CD14-positive monocyte (primary cell): Measurements from ENCODE around the gene SNX18. TPM values are rescaled to one million over a fixed set of nuclear protein-coding genes. Genes with fewer than 3 reads are reported as not detected.
"Not testable (repeated sequence)": the region's sequence is repeated elsewhere in the genome, so short reads cannot be mapped to it uniquely, and the experiment has no call there.

Experiments used
- DNase-seq, 3 donors: peaks; one replicate each; pipeline ENCODE4 v3.0.0-alpha.2; 2011 to 2022
- H2AFZ ChIP-seq: 2 replicates; pipeline ENCODE4 v1.6.0; 2012; ENCODE audit warnings: mild to moderate bottlenecking, low read depth, low read length, inconsistent platforms; ENCODE audit not compliant: insufficient read depth, poor library complexity, severe bottlenecking
- H3K27ac ChIP-seq, 2 donors: 1 replicate in 1 of 2; 2 replicates in 1 of 2; pipeline ENCODE4 v1.5.1; 2012 to 2013; ENCODE audit warnings: low read length in 2 of 2, control low read depth in 1 of 2, inconsistent platforms in 1 of 2, low read depth in 1 of 2, mild to moderate bottlenecking in 1 of 2
- H3K27me3 ChIP-seq, 2 donors: one replicate each; pipeline versions ENCODE4 v1.6.0 to v1.6.1; 2011 to 2013; ENCODE audit warnings: low read length in 2 of 2; ENCODE audit not compliant: control insufficient read depth in 2 of 2, insufficient read depth in 2 of 2
- H3K36me3 ChIP-seq, 2 donors: replicated peaks in 1 of 2; 1 replicate in 1 of 2; 2 replicates in 1 of 2; pipeline versions ENCODE4 v1.5.1 to v1.6.1; 2012 to 2013; ENCODE audit warnings: low read length in 2 of 2, control low read depth in 1 of 2, inconsistent platforms in 1 of 2, mild to moderate bottlenecking in 1 of 2; ENCODE audit not compliant: insufficient read depth in 2 of 2, control insufficient read depth in 1 of 2
- H3K4me1 ChIP-seq, 2 donors: 1 replicate in 1 of 2; 2 replicates in 1 of 2; pipeline versions ENCODE4 v1.5.1 to v1.6.1; 2012 to 2013; ENCODE audit warnings: low read length in 2 of 2, control low read depth in 1 of 2, inconsistent platforms in 1 of 2, mild to moderate bottlenecking in 1 of 2, moderate library complexity in 1 of 2; ENCODE audit not compliant: insufficient read depth in 2 of 2, control insufficient read depth in 1 of 2
- H3K4me2 ChIP-seq: replicated peaks from 2 replicates; pipeline ENCODE3; 2012; ENCODE audit warnings: low read length, moderate library complexity, mild to moderate bottlenecking; ENCODE audit not compliant: poor library complexity, severe bottlenecking; ENCODE audit errors: extremely low read depth
- H3K4me3 ChIP-seq, 3 experiments: fragments of 200-600 bp in 1 of 3; sonication (generic) in 1 of 3; replicated peaks in 1 of 3; 1 replicate in 2 of 3; 2 replicates in 1 of 3; pipeline ENCODE4 v1.5.1; 2011 to 2013; ENCODE audit warnings: low read length in 3 of 3, mild to moderate bottlenecking in 3 of 3, control low read depth in 2 of 3, low read depth in 2 of 3, inconsistent platforms in 1 of 3, moderate library complexity in 1 of 3
- H3K79me2 ChIP-seq: 2 replicates; pipeline ENCODE4 v1.6.0; 2012; ENCODE audit warnings: mild to moderate bottlenecking, control low read depth, inconsistent platforms, low read length, moderate library complexity; ENCODE audit not compliant: insufficient read depth
- H3K9ac ChIP-seq: 2 replicates; pipeline ENCODE4 v1.6.0; 2017; ENCODE audit warnings: low read length, mild to moderate bottlenecking; ENCODE audit not compliant: insufficient read depth, poor library complexity, severe bottlenecking
- H3K9me3 ChIP-seq, 2 donors: replicated peaks in 1 of 2; 1 replicate in 1 of 2; 2 replicates in 1 of 2; pipeline versions ENCODE4 v1.5.1 to v1.6.1; 2012 to 2013; ENCODE audit warnings: low read length in 2 of 2, control low read depth in 1 of 2; ENCODE audit not compliant: control insufficient read depth in 1 of 2, insufficient read depth in 1 of 2
- H4K20me1 ChIP-seq: 2 replicates; pipeline ENCODE4 v1.6.0; 2012; ENCODE audit warnings: mild to moderate bottlenecking, low read length, control low read depth, moderate library complexity; ENCODE audit not compliant: insufficient read depth
- H3K27ac Mint-ChIP-seq, 7 donors: one replicate each; pipeline ENCODE4 v1.8.0; 2020; ENCODE audit warnings: mild to moderate bottlenecking in 7 of 7, mixed read lengths in 7 of 7, moderate library complexity in 6 of 7, inconsistent platforms in 2 of 7
- H3K27me3 Mint-ChIP-seq, 3 donors: one replicate each; pipeline ENCODE4 v1.8.0; 2021 to 2022; ENCODE audit warnings: low read depth in 3 of 3, mild to moderate bottlenecking in 3 of 3, mixed read lengths in 3 of 3, moderate library complexity in 3 of 3, inconsistent platforms in 1 of 3
- H3K36me3 Mint-ChIP-seq, 2 donors: one replicate each; pipeline ENCODE4 v1.8.0; 2020; ENCODE audit warnings: mixed read lengths in 2 of 2, inconsistent platforms in 1 of 2, mild to moderate bottlenecking in 1 of 2
- H3K4me1 Mint-ChIP-seq: one replicate; pipeline ENCODE4 v1.8.0; 2020; ENCODE audit warnings: mild to moderate bottlenecking, mixed read lengths
- H3K4me3 Mint-ChIP-seq, 2 donors: one replicate each; pipeline ENCODE4 v1.8.0; 2020; ENCODE audit warnings: mild to moderate bottlenecking in 2 of 2, mixed read lengths in 2 of 2, moderate library complexity in 1 of 2
- H3K9me3 Mint-ChIP-seq, 7 donors: one replicate each; pipeline ENCODE4 v1.8.0; 2020 to 2022; ENCODE audit warnings: mixed read lengths in 7 of 7, mild to moderate bottlenecking in 6 of 7, moderate library complexity in 6 of 7, inconsistent platforms in 2 of 7
- CTCF ChIP-seq: fragments of 200-600 bp; IDR thresholded peaks from one replicate; pipeline ENCODE4 v1.8.0; 2022; ENCODE audit warnings: antibody characterized with exemption, mild to moderate bottlenecking
- WGBS: methylation state at CpG from one replicate; pipeline ENCODE4 v1.1.5; 2013; ENCODE audit warnings: missing lambda C conversion rate; ENCODE audit not compliant: insufficient coverage; 5-methylcytosine and 5-hydroxymethylcytosine counted together
- intact Hi-C, 2 donors: fragments of 100-400 bp; cut with micrococcal nuclease; formaldehyde crosslinking; loops; one replicate each; pipeline versions ENCODE4 v1.15.0 to v1.15.1; 2023
- polyA plus RNA-seq, 3 donors: library from polyadenylated mRNA; depleted of rRNA in 1 of 3; unstranded in 2 of 3; stranded (reverse) in 1 of 3; fragments of 300-500 nt in 2 of 3; fragments of >200 nt in 1 of 3; fragmentation: Illumina TruSeq in 2 of 3; gene quantifications; 1 replicate in 2 of 3; 2 replicates in 1 of 3; pipeline ENCODE4 v1.2.3, GENCODE V29; 2012 to 2021

Gene SNX18
- polyA plus RNA-seq, 3 donors = 6.8 to 33.3 (median 12.4) TPM

DNA sequence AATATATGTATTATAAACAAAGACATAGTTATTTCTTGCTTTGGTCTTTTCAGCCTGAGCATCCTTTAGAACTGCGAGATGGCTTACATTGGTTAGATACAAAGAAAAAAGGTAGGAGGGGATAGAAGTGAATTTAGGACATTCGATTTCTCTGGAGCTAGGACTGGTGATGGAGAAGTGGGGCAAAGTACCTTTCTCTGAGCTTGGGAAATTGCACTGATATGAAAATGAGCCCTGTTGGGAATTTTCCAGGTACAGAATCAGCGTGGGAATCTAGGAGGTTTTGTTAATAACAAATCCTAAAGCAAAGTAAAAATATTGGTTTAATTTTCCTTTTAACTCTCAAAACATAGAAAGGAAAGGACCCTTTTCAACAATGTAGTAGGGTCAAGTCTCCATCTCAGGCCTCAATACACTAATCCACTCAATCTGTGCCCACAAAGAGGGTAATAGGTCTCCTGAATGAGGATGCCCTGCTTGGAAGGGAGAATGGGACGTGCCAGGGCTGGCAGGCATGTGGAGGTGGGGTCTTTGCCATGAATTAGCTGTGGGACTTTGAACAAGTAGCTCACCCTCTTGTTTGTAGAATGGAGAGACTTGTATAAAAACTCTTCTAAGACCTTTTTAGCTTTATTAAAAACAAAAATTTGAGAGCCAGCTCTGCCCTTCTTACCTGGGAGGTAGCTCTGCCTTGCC, 17.7 kb downstream of the SNX18 start:
- no peaks in the 10 kb centered on the region for H3K9me3 ChIP-seq
- peaks cover 4 to 33% of the 10 kb centered on the region in 2 donors for H3K36me3 ChIP-seq
- Mint-ChIP-seq H3K9me3 (no peaks in the 10 kb centered on the region), H3K36me3 (peaks cover 29 to 55% of the 10 kb centered on the region in 2 donors), H3K4me1 (peaks cover 71% of the 10 kb centered on the region), H3K27me3 (peaks cover 0 to 3% (median 2%) of the 10 kb centered on the region in 3 donors), H3K4me3 (no peak overlapping the region), H3K27ac (peak overlapping the region in 5 of 7 donors; percentile 11 to 85 (median 41))
- H3K27ac ChIP-seq = peak overlapping the region in 1 of 2 donors; percentile 63
- DNase-seq = no peak
- H3K27me3 ChIP-seq = no peaks in the 10 kb centered on the region
- H2AFZ ChIP-seq = no peak overlapping the region
- intact Hi-C loops = no loop called here
- TF ChIP-seq CTCF = no peak
- WGBS = 95% methylated on average over 2 of the region's 4 CpGs
- peaks cover 100% of the 10 kb centered on the region for H3K79me2 ChIP-seq
- no peak overlapping the region for H3K4me2 ChIP-seq
- no peak overlapping the region for H3K9ac ChIP-seq
- no peak overlapping the region for H3K4me3 ChIP-seq
- H3K4me1 ChIP-seq = peaks cover 20 to 45% of the 10 kb centered on the region in 2 donors
- peaks cover 99% of the 10 kb centered on the region for H4K20me1 ChIP-seq

- H2AFZ ChIP-seq, intact Hi-C loops, DNase-seq, H3K27ac ChIP-seq, H3K9me3 Mint-ChIP-seq, H3K27me3 ChIP-seq, H3K4me3 Mint-ChIP-seq, H3K9me3 ChIP-seq, H3K4me2 ChIP-seq, H3K27ac Mint-ChIP-seq, H3K27me3 Mint-ChIP-seq, H3K4me3 ChIP-seq, H3K9ac ChIP-seq: not testable (repeated sequence)
- Histone ChIP-seq H3K36me3 (peaks cover 4 to 32% of the 10 kb centered on the region in 2 donors), H3K4me1 (peaks cover 14 to 42% of the 10 kb centered on the region in 2 donors), H4K20me1 (peaks cover 99% of the 10 kb centered on the region), H3K79me2 (peaks cover 100% of the 10 kb centered on the region)
- Mint-ChIP-seq H3K4me1 (peaks cover 69% of the 10 kb centered on the region), H3K36me3 (peaks cover 25 to 50% of the 10 kb centered on the region in 2 donors)
- WGBS = no CpG with 5 or more reads among the region's 6 CpGs
Measured at GRCh38 chr5:54536375-54536774, 18.8 kb downstream of the SNX18 start.

- DNase-seq, H3K4me3 ChIP-seq, H2AFZ ChIP-seq, H3K27me3 ChIP-seq, H3K4me3 Mint-ChIP-seq, H3K27me3 Mint-ChIP-seq, H3K9ac ChIP-seq, intact Hi-C loops, H3K9me3 Mint-ChIP-seq, H3K4me2 ChIP-seq, H3K9me3 ChIP-seq: not testable (repeated sequence)
- peaks cover 4 to 28% of the 10 kb centered on the region in 2 donors for H3K36me3 ChIP-seq
- peaks cover 69% of the 10 kb centered on the region for H3K4me1 Mint-ChIP-seq
- peak overlapping the region; percentile 38 to 85 (median 79) for H3K27ac Mint-ChIP-seq
- H3K36me3 Mint-ChIP-seq = peaks cover 22 to 49% of the 10 kb centered on the region in 2 donors
- no CpG with 5 or more reads among the region's 4 CpGs for WGBS
- peaks cover 99% of the 10 kb centered on the region for H4K20me1 ChIP-seq
- H3K4me1 ChIP-seq = peaks cover 14 to 37% of the 10 kb centered on the region in 2 donors
- peak overlapping the region in 1 of 2 donors; percentile 59 for H3K27ac ChIP-seq
- peaks cover 100% of the 10 kb centered on the region for H3K79me2 ChIP-seq
Measured at GRCh38 chr5:54536861-54537260, 19.3 kb downstream of the SNX18 start.
